Head of caudate nucleus (tissue), 42 donors: ENCODE measurements around the gene EXOSC2.

ENCODE experiments used
- DNase-seq, 42 donors: peaks; one replicate each; pipeline versions ENCODE4 v3.0.0 to v3.0.0-alpha.2; 2020 to 2021; ENCODE audit warnings: mixed read lengths in 7 of 42
- intact Hi-C: fragments of 100-400 bp; cut with DNase I; formaldehyde crosslinking; loops from one replicate; pipeline ENCODE4 v1.15.0; 2022

EXOSC2 gene, protein sequence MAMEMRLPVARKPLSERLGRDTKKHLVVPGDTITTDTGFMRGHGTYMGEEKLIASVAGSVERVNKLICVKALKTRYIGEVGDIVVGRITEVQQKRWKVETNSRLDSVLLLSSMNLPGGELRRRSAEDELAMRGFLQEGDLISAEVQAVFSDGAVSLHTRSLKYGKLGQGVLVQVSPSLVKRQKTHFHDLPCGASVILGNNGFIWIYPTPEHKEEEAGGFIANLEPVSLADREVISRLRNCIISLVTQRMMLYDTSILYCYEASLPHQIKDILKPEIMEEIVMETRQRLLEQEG

DNA sequence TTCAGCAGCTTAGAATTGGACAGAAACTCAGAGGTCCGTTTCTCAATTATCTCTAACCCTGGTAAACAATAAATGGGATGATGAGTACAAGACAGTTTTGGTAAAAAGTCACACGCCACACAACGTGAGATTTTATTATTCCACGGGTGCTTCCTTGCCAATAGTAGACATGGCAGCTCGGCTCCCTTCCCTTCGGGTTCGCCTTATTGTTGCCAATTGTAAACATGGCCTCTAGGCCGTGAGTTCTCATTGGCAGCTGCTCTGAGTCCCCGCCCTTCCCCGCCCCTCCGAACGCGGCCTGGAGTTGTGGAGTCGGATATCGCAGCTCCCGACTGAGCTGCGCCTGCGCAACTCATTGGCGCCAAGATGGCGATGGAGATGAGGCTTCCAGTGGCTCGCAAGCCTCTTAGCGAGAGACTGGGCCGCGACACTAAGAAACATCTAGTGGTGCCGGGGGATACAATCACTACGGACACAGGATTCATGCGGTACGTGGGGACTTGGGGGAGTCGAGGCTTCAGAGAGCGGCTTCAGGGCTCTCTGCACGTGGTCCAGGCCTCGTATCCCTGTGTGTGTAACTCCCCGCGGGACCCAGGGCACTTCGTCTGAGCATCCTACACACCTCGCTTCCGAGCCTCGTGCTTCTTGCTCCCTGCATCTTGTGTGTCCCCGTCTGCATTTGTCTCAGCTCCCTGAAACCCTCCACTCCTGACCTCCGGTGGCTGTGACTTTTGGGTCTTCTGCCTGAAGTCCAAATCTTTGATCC is at the start of gene EXOSC2:
EXOSC2 (plus strand) TSS at position 355 of the 766 bp plus-strand sequence; CDS start at position 367, 12 bp downstream.
- intact Hi-C loops, result loop anchor here (5.0 to 10.0 kb wide), 2 partner anchors 116 to 351 kb away; partner anchors contain the start of gene FUBP3
- DNase-seq, result peak; percentile 94 to 99 (median 98)

DNA sequence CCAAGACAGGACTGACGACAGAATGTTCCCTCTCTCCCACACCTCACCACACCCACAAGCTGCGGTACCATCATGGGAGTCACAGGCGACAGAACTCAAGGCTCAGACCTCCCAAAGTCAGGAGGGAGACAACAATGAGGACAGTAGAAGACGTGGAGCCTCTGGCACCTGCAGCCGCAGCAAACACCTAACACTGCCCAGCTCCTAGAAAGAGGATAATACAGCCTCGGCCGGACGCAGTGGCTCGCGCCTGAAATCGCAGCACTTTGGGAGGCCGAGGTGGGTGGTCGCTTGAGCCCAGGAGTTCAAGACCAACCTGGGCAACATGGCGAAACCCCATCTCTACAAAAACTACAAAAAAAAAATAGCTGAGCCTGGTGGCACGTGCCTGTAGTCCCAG is 42.4 kb upstream of the EXOSC2 start:
- intact Hi-C loops, result no loop called here
- no peak for DNase-seq

DNA sequence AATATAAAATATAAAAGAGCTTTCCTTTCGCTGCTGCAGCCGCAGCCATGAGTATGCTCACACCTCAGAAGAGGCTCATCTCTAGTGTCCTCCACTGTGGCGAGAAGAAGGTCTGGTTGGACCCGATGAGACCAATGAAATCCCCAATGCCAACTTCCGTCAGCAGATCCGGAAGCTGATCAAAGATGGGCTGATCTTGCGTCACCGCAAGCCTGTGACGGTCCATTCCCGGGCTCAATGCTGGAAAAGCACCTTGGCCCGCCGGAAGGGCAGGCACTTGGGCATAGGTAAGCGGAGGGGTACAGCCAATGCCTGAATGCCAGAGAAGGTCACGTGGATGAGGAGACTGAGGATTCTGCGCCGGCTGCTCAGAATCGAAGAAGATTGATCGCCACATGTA is 41.8 kb upstream of the EXOSC2 start:
- DNase-seq, result no peak
- intact Hi-C loops, result no loop called here

DNA sequence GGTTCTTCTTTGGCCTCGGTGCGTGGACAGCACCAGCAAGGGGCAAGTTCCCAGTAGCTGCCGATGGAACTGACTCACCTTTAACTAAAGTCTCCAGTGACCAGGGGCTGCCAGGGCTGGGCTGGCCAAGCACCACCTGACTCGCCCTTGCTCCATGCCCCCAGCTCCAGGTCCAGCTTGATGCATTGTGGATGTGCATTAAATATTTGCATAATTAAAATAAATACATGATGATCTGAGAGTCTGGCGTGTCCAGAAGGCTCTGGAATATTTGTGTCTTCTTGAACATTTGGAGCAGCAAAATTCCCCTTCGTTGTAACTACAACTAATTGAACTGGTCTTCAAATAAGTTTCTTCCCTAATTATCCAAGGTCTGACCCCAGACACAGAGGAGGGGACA is 38.7 kb upstream of the EXOSC2 start:
- DNase-seq, result no peak
- intact Hi-C loops, result no loop called here

DNA sequence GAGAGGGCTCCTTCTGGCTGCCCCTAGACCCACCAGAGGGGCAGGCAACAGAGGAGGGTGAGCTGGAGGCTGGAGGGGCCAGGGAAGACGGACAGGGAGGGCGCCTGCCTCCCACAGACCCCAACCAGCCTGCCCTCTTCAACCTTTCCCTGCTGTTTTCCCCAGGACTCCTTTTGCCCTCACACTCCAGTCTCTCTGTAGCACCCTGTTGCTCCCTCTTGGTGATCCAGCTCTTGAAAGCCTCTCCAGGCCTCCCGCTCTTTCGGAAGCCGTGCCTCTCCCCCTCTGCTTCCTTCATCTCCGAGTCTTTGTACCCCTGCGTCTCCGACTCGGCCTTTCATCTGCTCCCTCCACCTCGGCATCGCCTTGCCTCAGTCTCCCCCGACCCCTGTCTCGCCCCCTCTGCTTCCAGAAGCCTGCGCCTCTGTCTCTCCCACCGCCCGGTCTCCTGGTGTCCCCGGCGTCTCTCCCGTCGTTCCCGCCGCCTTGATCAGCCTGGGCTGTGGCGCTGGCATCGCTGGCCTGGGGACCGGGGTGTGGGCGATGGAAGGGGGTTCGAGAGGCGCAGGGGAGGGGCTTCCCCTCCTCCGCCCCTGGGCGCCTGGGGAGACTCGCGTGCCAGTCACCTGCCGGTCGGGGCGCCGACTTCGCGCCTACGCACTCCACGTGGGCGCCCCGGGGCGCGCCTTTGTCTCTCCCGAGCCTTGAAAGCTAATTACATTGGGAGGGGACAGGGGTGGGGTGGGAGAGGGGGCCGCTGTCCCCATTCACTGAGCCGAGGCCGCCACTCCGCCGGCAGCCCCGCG is 34.5 kb upstream of the EXOSC2 start:
- intact Hi-C loops, result no loop called here
- DNase-seq, result no peak

DNA sequence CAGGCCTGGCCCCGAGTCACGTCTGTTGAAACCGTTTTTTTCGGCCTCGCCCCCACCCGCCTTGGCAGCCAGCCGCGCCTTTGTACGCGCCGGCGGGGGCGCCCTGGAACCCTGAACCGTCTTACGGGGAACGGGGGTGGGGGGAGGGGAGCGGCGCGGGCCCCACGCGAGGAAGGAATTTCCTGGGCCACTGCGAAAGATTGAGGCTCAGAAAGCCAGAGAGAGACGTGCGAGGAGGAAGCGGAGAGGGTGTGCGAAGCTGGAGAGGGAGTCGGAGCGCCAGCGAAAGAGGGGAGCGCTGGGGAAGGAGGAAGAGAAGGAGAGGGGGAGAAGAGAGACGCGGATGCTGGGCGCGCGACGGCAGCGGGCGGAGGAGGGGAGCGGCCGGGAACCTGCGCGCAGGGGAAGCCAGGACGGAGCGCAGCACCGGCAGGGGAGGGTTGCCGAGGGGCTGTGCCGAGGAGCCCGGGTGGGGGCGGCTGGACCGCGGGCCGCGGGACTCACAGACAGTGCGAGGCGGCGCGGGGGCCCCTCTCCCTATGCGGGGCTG is 33.8 kb upstream of the EXOSC2 start:
- intact Hi-C loops, result no loop called here
- no peak for DNase-seq

DNA sequence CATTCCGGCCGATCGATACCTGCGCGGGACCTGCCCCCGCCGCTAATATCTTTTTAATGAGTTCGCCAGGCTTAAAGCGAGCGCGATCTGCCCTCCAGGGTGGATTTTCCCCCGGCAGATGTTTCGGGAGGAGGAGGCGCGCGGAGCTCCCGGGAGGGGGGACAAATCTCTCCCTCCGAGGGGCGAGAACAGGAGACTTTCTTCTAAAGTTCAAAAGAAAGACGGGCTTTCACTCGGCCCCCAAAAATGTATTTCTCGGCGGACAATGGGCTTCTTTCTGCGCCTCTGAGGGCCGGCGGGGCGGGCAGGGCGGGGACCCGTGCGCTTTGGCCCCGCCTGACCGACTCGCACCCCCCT is 33.3 kb upstream of the EXOSC2 start:
- DNase-seq, result no peak
- intact Hi-C loops, result no loop called here

DNA sequence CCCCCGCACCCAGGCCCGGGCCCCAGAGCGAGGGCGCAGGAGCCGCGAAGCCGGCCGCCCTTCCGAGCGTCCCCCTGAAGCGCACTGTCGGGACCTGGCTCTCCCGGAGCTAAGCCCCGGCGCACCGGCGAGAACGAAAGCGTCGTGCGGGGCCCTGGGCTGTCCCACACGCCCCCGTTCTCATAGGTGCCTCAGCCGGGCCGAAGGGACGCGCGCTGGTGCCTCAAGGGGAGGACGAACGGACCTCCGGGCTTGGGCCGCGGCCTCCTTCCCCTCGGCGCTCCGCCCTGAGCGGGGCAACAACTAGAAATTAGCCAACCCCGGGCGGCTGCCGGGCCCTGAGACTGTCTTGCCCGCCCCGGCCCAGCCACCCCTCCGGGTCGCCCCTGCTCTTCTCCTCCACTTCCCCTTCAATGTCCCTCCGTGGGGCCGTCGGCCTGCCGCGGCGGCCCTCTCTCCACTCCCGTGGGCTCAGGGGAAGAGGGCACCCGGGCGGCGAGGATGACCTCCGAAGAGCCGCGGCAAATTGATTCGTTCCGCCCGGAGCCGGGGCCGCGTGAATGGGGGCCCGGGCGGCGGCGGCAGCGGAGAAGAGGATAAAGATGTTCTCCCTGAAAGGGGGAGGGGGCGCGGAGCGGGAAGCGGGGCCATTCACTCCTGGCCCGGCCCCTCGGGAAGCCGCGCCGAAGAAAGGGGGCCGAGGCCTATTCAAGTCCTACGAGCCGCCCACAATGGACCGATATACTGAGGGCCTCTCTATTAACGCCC is 32.7 kb upstream of the EXOSC2 start:
- intact Hi-C loops, result no loop called here
- no peak for DNase-seq

DNA sequence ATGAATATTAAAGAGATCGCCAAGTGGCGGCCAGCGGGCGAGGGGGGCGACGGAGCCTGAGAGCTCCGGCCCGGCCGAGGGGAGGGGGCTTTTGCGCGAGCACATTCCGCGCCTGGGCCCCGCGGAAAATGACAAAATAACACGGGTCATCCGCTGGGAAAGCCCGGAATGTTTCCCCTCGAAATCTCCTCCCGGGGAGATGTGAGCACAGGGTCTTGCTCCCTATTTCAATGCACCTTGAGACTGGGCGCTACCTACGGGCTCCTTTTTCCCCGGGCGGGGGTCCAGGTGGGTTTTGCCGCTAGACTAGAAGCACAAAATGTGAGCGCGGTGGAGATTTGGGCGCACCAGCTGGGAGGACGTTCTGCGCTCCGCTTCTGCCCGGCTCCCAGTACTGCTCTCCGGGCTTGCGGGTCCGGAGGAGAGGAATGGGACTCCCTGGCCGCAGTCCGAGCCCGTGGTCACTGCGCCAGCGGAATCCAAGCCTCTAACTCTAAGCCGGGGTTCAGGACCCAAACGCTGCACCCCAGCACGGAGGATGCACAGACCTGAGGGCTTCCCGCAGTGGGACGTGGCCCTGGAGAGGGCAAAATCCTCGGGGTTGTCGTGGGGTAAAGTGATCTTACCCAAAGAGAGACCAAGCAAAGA is 32.0 kb upstream of the EXOSC2 start:
- DNase-seq, result no peak

DNA sequence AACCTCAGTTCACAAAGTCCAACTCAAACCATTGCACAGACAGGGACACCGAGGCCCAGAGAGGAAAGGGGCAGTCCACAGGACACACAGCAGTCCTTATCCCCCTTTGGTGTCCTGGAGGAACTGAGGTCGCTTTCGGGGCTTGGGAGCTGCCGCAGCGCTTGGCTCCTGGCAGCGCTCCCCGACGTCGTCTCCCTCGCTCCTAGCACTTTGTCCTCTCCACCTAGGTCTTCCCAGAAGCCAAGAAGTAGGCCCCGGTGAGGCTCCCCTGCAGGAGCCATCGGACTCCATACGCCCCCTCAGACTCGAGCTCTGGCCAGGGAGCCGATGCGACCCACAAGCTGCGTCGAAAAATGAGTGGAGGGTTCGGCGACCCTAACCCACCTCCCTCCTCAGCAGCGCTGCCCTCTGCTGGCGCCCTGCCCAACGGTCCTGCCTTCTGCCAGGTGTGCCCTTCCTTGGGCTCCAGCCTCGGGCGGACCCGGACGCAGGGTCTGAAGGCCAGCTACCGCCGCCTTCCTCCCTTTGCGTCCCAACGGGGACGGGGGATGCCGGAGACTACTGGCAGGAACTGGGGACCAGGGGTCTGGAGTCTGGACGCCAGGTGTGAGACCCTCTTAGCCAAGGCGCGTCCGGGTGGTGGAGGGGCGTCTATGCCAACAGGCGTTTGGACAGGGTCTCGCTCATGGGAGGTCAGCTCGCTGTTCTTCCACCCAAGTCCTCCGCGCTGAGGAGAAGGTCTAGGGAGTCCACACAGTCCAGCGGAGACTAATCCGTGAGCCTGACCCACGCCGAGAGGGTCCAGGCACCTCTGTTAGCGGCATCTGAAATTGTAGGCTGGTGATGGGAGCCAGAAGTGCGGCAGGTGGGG is 31.2 kb upstream of the EXOSC2 start:
- intact Hi-C loops, result no loop called here
- no peak for DNase-seq

More for the DNA sequence above, 32.0 kb upstream of the EXOSC2 start:
- intact Hi-C loops, result no loop called here

DNA sequence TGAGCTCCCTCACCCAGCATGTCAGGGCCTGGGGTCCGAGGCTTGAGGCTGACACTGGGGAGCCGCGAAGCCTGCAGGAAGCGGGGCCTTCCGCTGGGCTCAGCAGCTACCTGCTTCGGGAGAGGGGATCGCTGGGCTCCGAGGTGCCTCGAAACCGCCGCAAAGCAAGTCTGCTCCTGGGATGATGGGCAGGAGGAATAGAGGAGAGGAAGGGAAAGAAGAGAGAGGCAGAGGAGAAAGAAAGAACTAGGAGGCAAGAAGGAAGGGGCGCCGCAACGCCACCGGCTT is 30.7 kb upstream of the EXOSC2 start:
- DNase-seq, result no peak
- intact Hi-C loops, result no loop called here

DNA sequence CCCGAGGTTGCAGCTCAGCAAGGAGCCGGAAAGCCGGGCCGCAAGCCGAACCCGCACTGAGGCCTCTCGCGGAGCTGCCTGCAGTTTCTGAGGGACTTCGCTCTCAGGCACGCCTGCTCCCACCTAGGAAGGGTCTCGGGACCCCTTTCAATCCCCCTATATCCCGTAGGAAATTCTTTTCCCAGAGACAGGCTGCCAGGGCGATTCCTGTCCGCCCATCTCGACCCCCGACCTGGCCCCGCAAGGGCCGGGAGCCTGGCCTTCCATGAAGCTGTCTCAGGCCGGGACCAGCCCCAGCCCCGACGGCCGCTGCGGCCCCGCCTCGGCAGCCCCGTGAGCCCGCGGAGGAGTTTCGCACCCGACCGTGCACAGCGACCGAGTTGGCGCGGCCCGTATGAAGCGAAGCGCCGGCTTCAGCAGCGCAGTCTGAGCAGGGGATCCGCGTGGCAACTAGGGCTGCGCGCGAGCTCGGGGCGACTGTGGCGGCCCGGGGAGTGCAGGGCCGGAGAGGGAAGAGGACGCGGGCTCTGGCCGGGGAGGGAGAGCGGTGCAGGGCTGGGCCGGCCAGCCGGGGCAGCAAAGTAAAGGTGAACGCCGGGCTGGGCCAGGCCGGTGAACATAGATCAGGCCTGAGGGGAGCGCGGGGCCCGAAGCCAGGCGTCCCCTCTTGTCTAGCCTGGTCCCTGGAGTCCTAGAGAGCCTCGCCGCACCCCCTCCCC is 30.2 kb upstream of the EXOSC2 start:
- intact Hi-C loops, result no loop called here
- DNase-seq, result no peak

DNA sequence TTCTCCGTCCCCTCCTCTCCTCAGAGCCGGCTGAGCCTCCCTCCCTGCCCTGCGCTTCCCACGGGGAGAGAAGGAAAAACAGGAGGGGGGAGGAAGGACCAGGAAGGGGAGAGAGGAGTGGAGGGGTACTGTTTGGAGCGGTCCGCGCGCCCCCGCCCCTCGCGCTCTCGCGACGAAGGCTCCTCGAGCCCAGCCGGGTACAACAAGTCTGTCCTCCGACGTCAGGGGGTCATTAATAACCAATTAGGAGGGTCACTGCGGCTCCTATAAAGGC is 29.7 kb upstream of the EXOSC2 start:
- DNase-seq, result no peak
- intact Hi-C loops, result no loop called here

DNA sequence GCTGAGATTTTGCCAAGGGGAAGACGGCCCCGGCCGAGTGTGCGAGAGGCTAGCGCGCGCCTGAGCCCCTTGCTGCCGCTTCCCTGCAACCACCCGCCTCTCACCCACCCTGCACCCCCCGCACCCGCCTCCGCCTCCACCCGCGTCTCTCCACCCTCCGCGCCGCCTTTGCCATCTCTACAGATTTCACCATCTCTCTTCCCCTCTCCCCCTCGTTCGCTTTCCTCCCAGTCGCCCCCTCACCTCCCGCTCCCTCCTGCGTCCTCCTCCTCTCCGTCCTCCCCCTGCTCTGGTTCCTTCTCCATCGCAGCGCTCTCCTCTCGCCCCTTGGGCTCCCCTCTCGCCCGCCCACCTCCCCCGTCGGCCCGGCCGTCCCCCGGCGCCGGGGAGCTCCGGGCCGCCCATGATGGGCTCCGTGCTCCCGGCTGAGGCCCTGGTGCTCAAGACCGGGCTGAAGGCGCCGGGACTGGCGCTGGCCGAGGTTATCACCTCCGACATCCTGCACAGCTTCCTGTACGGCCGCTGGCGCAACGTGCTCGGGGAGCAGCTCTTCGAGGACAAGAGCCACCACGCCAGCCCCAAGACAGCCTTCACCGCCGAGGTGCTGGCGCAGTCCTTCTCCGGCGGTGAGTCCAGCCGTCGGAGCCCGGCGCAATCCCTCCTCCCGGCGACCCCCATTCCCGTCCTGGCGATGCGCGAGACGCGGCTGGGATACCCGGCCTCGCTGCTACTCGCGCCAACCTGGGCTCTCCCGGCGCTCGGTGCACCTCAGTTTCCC is 29.1 kb upstream of the EXOSC2 start, which contains the start of gene PRDM12:
PRDM12 (plus strand) TSS at position 344 of the 778 bp plus-strand sequence; CDS start at position 404, 60 bp downstream.
- intact Hi-C loops, result no loop called here
- DNase-seq, result no peak

DNA sequence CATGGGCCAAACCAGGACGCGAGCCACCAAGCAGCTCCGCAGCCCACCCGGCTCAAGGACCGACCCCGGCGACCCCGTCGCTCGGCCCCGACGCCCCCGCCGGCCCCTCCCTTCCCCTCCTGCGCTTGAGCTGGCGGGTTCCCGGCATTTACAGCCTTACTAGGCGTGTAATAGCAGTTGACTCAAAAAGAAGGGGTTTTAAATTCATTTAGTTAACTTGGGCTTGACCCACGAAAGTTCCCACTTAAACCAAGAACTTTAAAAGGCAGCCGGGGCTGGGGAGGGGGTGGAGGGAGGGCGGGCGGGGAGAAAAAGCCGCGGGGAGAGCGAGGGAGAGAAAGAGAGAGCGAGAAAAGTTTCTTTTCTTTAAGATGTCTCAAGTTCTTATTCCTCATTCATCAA is 28.6 kb upstream of the EXOSC2 start:
- no peak for DNase-seq
- intact Hi-C loops, result no loop called here
